H1 (cell line): Measurements from ENCODE around the gene ADCY5. TPM values are rescaled to one million over a fixed set of nuclear protein-coding genes. Genes with fewer than 3 reads are reported as not detected.

Experiments
- SAP30 ChIP-seq: fragments of 300-600 bp; sonication (generic); IDR thresholded peaks from 2 replicates; pipeline ENCODE4 v1.7.1; 2012; ENCODE audit warnings: low read length, moderate library complexity, mild to moderate bottlenecking, inconsistent platforms; ENCODE audit not compliant: insufficient read depth, insufficient replicate concordance
- polyA plus RNA-seq, 7 experiments: library from polyadenylated mRNA; depleted of rRNA in 3 of 7; stranded (reverse) in 5 of 7; unstranded in 2 of 7; fragments of >200 nt in 5 of 7; fragments of 200-250 nt in 2 of 7; gene quantifications; 1 replicate in 5 of 7; 2 replicates in 1 of 7; 4 replicates in 1 of 7; pipeline versions ENCODE4 v1.2.1 to v1.2.3, GENCODE V29; 2011 to 2013; ENCODE audit warnings: missing spikeins in 2 of 7, mixed read lengths in 2 of 7
- total RNA-seq: library from RNA; stranded (reverse); fragmentation: NEBNext Ultra II Directional; extraction: Animal tissue kit (Norgen Biotek cat#: 25700); gene quantifications from 2 replicates; pipeline ENCODE4 v1.2.1, GENCODE V29; 2021

The ADCY5 gene
- total and polyA plus RNA-seq, 2 of the 8 experiments (the other 6 are each of a cell fraction or from before 2014, with no cell fraction given) = 18.9 to 40.8 TPM

- TF ChIP-seq SAP30 = no peak
These were observed 77.5 kb downstream of the ADCY5 start (continued) for GRCh38 chr3:123371426-123371825.
